Hippocampal formation (tissue), 2 donors: Measurements from ENCODE around the gene PPARD.
"Not testable (repeated sequence)": the region's sequence is repeated elsewhere in the genome, so short reads cannot be mapped to it uniquely, and the experiment has no call there.

Experiments
- DNase-seq, 2 donors: peaks; one replicate each; lab custom pipeline; 2025; lab: John Stamatoyannopoulos, UW

The PPARD gene

GRCh38 chr6:35438378-35439065 is 96.2 kb downstream of the PPARD start:
- DNase-seq, result not testable (repeated sequence)

GRCh38 chr6:35439308-35439707 is 97.0 kb downstream of the PPARD start:
- no peak for DNase-seq

- DNase-seq, result no peak
Observed at GRCh38 chr6:35441205-35441604, 98.8 kb downstream of the PPARD start.

GRCh38 chr6:35441642-35442041 is 99.3 kb downstream of the PPARD start:
- no peak for DNase-seq

- no peak for DNase-seq
Observed at GRCh38 chr6:35442693-35443092, 100.3 kb downstream of the PPARD start.

- no peak for DNase-seq
Observed at GRCh38 chr6:35443341-35444030, 101.1 kb downstream of the PPARD start.

- no peak for DNase-seq
Observed at GRCh38 chr6:35445691-35446090, 103.3 kb downstream of the PPARD start.

GRCh38 chr6:35448191-35448590 is 105.8 kb downstream of the PPARD start:
- no peak for DNase-seq

- peak in 1 of 2 donors; percentile 82 for DNase-seq
Observed at GRCh38 chr6:35449287-35449881, 107.0 kb downstream of the PPARD start.

- no peak for DNase-seq
Observed at GRCh38 chr6:35451354-35452182, 109.2 kb downstream of the PPARD start.

GRCh38 chr6:35452183-35453090 is 110.1 kb downstream of the PPARD start, which contains the start of gene FANCE:
Gene FANCE (plus strand): TSS chr6:35452338. CDS start chr6:35452546, 208 bp downstream.
- DNase-seq, result peak; percentile 72 to 90

- DNase-seq, result no peak
Observed at GRCh38 chr6:35453236-35453635, 110.9 kb downstream of the PPARD start.

- no peak for DNase-seq
Observed at GRCh38 chr6:35454391-35455110, 112.2 kb downstream of the PPARD start.

GRCh38 chr6:35457907-35458306 is 115.5 kb downstream of the PPARD start:
- DNase-seq, result no peak

- no peak for DNase-seq
Observed at GRCh38 chr6:35461270-35461669, 118.9 kb downstream of the PPARD start.

- DNase-seq, result no peak
Observed at GRCh38 chr6:35463292-35463691, 120.9 kb downstream of the PPARD start.

- DNase-seq, result no peak
Observed at GRCh38 chr6:35465646-35466045, 123.3 kb downstream of the PPARD start.

- DNase-seq, result peak; percentile 91 to 92
Observed at GRCh38 chr6:35468181-35468979, 126.0 kb downstream of the PPARD start, which contains the start of gene RPL10A. Gene RPL10A (plus strand): TSS chr6:35468401. CDS start chr6:35468435, 34 bp downstream.

GRCh38 chr6:35468980-35469750 is 126.8 kb downstream of the PPARD start:
- no peak for DNase-seq
